A204.1 (cell line): ENCODE measurements around the gene DHX38.
A peak's percentile ranks its signal among the peaks of the same experiment; 100 is the strongest.
"Not testable (repeated sequence)": the region's sequence is repeated elsewhere in the genome, so short reads cannot be mapped to it uniquely, and the experiment has no call there.

ENCODE experiments used
- FAIRE-seq: peaks from 2 replicates; lab custom pipeline; 2012; peaks lifted over from hg19 to GRCh38; lab: Jason Lieb, UNC

DHX38 gene

DNA sequence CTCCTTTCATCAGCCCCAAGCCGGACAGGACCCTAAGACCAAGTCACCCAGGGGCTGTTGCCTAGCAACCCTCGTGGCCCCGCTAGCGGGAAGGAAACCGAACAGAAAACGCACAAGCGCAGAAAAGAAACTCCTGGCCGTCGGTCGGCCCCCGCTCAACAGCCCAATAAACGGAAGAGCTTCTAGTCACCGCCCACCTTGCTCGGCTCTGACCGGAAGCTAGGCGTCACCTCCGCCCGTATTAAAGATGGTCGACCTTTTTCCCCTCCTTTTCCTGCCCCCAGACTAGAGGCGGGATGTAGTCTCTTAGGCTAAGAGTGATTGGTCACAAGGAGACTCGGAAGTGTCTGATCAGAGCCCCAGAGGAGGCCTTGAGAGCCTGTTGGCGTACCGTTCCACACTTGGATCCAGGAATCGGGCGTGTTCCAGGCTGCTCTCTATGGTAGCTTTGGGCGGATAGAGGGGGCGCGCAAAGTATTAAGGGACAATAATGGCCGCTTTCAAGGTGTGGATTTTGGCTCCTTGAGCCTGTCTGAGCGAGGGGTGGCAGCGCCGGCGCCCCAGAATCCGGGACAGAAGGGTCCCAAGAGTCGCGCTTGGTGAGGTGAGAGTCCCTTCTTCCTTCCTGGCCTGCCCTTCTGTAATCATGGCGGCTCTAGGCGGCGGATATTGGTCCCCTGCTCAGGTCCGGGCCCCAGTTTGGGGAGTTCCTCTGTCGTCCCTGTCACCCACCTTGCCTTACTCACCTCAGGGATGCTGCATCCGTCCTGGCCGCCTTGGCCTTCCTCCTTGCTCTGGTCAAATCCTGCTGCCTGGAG, at the start of gene DHX38, which contains the start of gene TXNL4B:
DHX38 (plus strand) TSS at position 400 of the 818 bp plus-strand sequence. CDS start 2,311 bp downstream, outside the sequence.
TXNL4B (minus strand) TSS at position 173 of the 818 bp plus-strand sequence. CDS start 2,871 bp downstream, outside the sequence.
- FAIRE-seq, result peak; percentile 99

DNA sequence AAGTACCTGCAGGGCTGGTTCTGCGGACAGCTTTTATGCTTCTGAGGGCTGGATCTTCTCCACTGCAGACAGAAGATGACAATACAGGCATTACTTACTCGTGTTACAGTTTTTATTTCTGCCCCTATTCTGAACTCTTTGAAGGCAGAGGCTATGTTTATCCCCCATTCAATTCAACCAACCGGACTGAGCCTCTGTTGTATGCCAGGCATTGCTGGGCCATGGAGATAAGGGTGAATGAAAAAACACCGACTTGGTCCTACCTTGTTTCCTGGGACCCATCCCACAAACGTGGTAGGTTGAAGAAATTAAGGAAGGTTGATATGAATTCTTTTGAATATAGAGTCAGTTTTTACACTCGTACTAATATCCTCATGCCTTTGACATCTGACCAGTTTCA, 49.4 kb upstream of the DHX38 start:
- no peak for FAIRE-seq

DNA sequence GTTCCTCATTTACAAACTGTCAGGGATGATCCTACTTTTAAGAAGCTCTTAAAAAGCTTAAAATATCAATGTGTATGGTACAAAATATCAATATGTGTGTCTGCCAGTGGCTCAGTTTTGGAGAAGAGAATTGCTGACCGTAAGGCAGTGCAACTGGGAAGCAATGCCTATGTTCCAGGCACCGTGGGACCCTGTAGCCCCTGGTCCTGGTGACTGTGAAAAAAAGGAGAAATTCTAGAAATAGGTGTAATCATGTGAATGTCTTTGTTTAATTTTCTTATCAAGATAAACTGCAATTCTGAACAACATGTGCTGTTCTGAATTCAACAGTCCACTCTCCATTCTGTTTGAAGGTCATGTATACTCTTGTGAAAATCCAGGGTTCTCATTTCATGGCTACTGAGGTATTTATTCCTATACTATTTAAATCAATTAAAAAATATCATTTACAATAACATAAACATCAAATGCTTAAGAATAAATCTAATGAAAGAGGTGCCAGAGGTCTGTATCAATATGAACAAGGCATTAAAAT, 48.8 kb upstream of the DHX38 start:
- FAIRE-seq, result no peak

DNA sequence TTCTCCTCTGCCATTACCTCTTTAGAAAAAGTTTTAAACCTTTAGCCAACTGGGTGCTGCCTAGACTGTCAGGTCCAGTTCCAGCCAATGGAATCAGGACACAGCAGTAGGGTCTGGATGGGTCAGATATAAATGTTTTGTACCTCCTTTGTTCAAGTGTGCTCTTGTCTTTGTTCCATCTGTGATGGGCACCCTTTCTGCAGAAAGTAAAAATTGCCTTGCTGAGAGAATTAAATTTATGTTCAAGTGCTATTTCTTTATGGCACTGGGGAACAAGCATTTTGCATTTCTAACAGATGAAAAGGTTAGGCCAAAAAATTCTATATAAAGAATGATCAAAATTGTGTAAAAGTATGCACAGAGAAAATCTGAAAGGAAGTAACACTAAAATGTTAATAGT, 44.5 kb upstream of the DHX38 start:
- FAIRE-seq, result no peak

DNA sequence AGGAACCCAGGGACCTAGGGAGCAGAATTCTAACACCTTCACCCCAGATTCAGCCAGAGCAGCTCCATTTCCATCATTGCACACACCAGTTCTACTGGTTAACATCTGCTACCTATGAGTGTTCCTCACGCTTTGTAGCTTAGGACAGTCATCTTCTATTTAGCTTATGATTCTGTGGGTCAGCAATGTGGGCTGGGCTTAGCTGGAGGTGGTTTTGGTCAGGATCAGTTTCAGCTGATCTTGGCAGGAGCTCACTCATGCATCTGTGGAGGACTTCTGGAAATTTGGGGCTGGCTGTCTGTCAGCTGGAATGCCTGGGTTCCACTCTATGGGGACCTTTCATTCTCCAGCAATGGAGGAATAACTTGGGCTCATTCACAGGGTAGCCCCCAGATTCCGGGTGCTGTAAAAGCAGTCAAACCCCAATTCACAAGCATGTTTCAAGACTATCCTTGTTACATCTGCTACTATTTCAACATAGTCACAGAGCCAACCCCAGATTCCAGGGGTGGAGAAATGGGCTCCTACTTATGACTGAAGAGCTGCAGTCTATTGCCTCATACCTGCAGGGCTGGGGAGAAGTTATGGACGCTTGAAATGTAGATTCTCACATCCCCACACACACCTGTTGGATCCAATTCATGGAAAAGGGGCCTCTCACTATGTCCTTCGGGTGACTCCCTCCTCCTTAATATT, 42.7 kb upstream of the DHX38 start:
- no peak for FAIRE-seq

DNA sequence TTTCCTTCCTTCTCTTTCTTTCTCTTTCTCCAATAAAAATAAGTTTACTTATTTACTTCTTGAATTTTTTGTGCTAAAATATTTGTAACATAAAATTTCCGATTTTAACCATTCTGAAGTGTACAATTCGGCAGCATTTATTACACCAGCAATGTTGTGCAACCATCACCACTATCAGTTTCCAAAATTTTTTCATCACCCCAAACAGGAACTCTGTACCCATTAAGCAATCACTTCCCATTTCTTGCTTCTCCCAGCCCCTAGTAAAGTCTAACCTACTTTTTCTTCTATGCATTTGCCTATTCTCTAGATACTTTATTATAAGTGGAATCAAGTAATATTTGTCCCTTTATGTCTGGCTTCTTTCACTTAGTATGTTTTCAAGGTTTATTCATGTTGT, 41.8 kb upstream of the DHX38 start:
- no peak for FAIRE-seq

DNA sequence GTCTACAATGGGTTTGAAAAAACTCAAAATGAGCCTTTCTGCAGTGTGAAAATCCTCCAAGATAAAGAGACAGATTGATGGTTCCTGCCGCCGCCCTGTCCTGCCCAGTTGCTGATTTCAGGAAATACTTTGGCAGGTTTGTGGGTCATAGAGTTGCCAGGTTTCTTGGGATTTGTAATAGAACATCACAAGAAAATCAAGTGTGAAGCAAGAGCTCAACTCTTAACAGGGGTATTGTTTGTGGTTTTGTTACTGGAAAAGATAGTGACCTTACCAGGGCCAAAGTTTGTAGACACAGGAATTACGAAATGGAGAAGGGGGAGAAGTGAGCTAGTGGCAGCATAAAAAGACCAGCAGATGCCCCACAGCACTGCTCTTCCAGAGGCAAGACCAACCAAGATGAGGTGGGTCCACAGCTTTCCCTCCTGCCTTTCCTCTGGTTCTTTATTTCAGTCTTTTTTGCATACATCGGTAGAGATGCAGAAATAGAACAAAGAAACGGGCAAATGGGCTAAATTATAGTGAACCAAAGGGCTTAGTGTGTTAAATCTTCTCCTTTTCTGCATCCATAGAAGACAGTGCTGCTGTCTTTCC, 39.3 kb upstream of the DHX38 start, which contains the start of gene HP:
HP (plus strand) TSS at position 252 of the 594 bp plus-strand sequence; CDS start at position 400, 148 bp downstream.
- not testable (repeated sequence) for FAIRE-seq

DNA sequence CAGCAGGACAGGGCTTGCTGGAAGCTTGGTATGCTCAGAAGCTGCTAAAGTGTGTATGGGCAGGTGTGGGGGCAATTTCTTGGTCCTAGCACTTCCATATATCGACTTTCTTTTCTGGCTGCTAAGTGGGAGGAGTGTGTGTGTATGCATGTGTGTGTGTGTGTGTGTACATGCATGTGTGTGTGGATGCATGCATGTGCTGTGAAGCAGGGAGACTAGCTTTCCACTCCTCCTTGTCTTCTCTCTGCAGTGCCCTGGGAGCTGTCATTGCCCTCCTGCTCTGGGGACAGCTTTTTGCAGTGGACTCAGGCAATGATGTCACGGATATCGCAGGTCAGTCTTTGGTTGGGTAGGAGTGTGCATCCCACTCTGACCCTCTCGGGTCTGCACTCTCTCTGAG, 37.7 kb upstream of the DHX38 start:
- no peak for FAIRE-seq

DNA sequence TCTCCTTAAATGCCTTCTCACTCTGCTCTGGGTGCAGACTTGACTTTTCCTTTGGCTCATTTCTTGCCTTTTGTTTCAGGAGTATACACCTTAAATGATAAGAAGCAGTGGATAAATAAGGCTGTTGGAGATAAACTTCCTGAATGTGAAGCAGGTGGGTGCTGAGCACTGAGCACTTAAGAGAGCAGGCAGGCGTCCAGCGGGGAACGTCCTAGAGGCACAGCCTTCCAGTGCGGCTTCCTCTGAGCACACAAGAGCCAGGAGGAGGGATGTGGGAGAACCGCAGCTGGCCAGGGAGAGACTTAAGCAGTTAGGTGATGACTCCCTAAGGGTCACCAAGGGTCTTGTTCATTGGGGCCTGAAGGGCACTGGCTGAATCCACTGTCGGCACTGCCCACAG, 36.3 kb upstream of the DHX38 start:
- not testable (repeated sequence) for FAIRE-seq

DNA sequence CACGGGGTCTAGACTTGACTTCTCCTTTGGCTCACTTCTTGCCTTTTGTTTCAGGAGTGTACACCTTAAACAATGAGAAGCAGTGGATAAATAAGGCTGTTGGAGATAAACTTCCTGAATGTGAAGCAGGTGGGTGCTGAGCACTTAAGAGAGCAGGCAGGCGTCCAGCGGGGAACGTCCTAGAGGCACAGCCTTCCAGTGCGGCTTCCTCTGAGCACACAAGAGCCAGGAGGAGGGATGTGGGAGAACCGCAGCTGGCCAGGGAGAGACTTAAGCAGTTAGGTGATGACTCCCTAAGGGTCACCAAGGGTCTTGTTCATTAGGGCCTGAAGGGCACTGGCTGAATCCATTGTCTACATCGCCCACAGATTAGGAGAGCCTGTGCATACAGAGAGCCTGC, 34.6 kb upstream of the DHX38 start:
- not testable (repeated sequence) for FAIRE-seq

DNA sequence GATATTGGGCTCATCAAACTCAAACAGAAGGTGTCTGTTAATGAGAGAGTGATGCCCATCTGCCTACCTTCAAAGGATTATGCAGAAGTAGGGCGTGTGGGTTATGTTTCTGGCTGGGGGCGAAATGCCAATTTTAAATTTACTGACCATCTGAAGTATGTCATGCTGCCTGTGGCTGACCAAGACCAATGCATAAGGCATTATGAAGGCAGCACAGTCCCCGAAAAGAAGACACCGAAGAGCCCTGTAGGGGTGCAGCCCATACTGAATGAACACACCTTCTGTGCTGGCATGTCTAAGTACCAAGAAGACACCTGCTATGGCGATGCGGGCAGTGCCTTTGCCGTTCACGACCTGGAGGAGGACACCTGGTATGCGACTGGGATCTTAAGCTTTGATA, 33.2 kb upstream of the DHX38 start:
- FAIRE-seq, result no peak

DNA sequence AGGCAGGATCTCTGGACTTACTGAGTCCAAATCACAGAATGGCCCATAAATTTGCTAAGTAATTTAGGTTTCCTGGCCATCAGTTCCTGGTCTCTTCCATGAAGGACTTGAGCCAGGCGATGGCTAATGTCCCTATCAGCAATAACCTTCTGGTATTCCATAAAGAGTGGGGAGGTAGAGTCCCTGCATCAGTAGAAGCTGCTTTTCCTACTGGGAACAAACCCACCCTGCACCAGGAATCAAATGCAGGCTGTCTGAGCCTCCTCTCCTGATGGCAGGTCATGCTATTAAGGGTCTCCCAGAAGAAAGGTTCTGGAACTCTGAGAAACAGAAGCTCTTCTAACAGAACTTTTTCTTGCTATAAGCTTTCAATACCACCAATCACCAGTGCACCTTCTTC, 32.1 kb upstream of the DHX38 start:
- no peak for FAIRE-seq

DNA sequence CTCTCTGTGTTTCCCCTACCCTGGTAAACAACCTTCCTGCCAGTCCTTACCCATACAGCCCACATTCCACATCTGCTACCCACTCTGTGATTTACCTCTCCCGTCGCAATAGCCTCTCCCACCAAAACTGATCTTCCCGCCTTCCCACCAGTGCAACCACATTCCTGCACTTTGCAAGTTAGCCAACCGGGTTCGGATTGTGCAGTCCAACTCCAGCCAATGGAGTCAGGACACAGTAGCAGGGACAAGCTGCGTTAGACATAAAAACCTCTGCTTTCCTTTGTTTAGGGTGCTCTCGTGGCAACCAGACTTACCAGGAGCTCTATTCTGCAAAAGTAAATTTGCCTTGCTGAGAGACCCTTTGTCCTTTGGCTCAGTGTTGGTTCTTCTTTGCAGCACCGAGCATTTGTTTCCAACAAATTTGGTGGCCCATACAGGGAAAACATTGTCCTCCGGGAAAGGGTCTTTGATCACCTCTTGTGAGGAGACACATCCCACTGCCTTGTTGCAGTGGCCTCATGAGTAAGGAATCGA, 29.2 kb upstream of the DHX38 start:
- no peak for FAIRE-seq

DNA sequence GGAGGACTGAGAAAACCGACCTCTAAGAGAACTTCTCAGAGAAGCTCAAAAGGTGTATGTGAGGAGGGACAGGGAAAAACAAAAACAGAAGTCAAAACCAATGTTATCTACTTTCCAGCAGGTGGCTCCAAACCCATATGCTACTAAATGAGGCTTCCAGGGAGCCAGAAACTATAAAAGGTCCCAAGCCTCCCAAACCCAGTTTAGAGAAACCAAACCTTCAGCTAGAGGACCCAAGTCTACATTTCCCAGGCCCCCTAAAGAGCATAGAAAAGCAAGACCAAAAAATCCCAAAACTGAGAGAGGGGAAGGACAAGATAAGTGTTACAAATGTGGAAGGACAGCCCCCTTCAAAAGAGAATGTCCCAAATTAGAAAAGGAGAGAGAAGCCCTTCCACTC, 26.9 kb upstream of the DHX38 start:
- FAIRE-seq, result peak; percentile 73

DNA sequence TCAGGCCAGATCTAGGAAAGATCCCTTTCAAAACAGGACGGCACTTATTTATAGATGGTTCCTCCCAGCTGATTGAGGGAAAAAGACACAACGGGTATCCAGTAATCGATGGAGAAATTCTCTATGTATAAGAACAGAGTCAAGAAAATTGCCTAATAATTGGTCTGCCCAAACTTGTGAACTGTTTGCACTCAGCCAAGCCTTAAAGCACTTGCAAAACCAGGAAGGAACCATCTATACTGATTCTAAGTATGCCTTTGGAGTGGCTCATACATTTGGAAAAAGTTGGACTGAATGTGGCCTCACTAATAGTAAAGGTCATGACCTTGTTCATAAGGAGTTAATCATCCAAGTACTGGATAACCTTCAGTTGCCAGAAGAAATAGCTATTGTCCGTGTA, 24.7 kb upstream of the DHX38 start:
- FAIRE-seq, result no peak

DNA sequence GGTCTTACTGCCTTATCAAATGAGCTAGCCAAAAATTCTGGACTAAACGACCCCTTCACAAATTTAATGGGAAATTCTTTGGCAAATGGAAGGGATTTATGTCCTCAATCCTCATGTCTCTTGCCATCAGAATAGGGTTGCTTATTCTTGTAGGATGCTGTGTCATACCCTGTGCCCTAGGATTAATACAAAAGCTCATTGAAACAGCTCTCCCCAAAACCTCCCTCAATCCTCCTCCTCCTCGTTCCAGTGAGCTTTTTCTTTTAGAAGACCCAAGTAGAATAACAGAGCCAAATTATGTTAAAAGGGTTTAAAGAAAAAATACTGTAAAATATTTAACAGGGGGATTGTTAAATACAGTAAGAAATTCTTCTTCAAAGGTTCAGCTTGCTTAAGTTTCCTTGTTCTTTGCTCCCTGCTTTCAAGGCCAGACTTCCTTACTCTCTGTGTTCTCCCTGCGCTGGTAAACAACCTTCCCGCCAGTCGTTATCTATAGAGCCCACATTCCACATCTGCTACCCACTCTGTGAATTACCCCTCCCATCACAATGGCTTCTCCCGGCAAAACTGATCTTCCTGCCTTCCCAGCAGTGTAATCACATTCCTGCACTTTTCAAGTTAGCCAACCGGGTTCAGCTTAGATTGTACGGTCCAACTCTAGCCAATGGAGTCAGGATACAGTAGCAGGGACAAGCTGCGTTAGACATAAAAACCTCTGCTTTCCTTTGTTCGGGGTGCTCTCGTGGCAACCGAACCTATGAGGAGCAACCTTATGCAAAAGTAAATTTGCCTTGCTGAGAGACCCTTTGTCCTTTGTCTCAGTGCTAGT, 20.9 kb upstream of the DHX38 start:
- no peak for FAIRE-seq

DNA sequence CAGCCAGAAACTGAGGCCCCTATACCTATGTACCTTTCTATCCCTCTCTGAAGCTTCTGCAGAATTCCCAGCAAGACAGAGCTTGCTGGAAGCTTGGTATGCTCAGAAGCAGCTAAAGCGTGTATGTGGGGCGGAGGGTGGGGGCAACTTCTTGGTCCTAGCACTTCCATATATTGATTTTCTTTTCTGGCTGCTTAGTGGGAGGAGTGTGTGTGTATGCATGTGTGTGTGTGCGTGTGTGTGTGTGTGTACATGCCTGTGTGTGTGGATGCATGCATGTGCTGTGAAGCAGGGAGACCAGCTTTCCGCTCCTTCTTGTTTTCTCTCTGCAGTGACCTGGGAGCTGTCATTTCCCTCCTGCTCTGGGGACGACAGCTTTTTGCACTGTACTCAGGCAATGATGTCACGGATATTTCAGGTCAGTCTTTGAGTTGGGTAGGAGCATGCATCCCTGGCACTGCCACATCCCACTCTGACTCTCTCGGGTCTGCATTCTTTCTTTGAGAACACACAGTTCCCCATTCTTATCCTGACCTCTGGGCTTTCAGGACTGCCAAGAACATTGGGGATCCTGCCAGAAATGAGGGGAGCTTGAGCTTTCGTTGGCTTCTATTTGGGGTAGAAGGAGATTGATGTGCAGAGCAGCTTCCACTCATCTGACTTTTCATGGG, 20.0 kb upstream of the DHX38 start:
- no peak for FAIRE-seq

DNA sequence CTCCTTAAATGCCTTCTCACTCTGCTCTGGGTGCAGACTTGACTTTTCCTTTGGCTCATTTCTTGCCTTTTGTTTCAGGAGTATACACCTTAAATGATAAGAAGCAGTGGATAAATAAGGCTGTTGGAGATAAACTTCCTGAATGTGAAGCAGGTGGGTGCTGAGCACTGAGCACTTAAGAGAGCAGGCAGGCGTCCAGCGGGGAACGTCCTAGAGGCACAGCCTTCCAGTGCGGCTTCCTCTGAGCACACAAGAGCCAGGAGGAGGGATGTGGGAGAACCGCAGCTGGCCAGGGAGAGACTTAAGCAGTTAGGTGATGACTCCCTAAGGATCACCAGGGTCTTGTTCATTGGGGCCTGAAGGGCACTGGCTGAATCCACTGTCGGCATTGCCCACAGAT, 18.6 kb upstream of the DHX38 start:
- not testable (repeated sequence) for FAIRE-seq

DNA sequence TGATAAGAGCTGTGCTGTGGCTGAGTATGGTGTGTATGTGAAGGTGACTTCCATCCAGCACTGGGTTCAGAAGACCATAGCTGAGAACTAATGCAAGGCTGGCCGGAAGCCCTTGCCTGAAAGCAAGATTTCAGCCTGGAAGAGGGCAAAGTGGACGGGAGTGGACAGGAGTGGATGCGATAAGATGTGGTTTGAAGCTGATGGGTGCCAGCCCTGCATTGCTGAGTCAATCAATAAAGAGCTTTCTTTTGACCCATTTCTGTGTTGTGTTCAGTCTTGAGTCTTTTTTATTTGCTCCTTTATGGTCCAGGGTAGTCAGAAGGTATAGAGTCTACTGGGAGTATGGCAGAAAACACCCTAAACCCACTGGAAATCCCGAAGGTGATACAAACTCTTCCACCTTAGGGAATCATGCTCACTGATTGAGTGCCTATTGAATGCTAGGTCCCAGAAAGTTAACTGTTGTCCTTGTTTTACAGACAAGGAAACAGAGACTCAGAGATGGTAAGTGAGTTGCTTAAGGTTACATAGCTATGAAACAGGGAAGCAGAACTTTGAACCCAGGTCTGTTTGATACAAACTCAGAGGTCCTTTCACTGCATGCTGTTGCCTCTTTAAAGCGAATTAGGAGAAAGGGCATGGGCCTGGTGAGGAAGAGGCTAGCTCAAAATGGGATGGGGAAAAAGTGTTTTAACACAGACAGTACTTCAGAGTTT, 16.5 kb upstream of the DHX38 start:
- FAIRE-seq, result not testable (repeated sequence)

DNA sequence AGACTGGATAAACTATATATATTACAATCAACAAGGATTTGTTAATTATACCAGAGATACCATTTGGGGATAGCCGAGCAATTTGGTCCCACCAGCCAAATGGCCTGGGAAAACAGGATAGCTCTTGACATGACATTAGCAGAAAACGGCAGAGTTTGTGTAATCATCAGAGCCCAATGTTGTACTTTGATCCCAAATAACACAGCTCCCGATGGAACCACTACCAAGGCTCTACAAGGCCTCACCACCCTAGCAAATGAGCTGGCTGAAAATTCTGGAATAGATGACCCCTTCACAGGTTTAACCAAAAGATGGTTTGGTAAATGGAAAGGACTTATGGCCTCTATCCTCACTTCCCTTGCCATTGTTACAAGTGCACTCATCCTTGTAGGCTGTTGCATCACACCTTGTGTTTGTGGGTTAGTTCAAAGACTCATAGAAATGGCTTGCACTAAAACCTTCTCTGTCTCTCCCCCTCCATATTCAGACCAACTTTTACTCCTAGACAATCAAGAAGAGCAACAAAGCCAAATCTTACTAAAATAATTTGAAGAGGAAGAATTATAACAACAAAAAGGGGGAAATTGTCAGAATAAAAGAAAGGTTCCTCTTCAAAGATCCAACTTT, 9.8 kb upstream of the DHX38 start:
- FAIRE-seq, result no peak
